Muscle layer of duodenum (tissue), 2 donors: ENCODE measurements around the gene FRG2C.
A peak's percentile ranks its signal among the peaks of the same experiment; 100 is the strongest.
"Not testable (repeated sequence)": the region's sequence is repeated elsewhere in the genome, so short reads cannot be mapped to it uniquely, and the experiment has no call there.

ENCODE experiments used
- H3K27ac ChIP-seq: one replicate; pipeline ENCODE4 v1.7.0; 2013; ENCODE audit warnings: mild to moderate bottlenecking, low read length
- H3K27me3 ChIP-seq: one replicate; pipeline ENCODE4 v1.7.0; 2013; ENCODE audit warnings: low read depth, mild to moderate bottlenecking, control low read depth, low read length
- H3K36me3 ChIP-seq, 2 donors: one replicate each; pipeline ENCODE4 v1.7.0; 2013; ENCODE audit warnings: low read length in 2 of 2, control low read depth in 1 of 2, mild to moderate bottlenecking in 1 of 2; ENCODE audit not compliant: insufficient read depth in 2 of 2, control insufficient read depth in 1 of 2
- H3K4me1 ChIP-seq, 2 donors: one replicate each; pipeline ENCODE4 v1.7.0; 2013; ENCODE audit warnings: low read length in 2 of 2, mild to moderate bottlenecking in 2 of 2, control low read depth in 1 of 2, moderate library complexity in 1 of 2; ENCODE audit not compliant: insufficient read depth in 2 of 2, control insufficient read depth in 1 of 2
- H3K4me3 ChIP-seq, 2 donors: one replicate each; pipeline ENCODE4 v1.7.0; 2013; ENCODE audit warnings: low read length in 2 of 2, low read depth in 1 of 2, mild to moderate bottlenecking in 1 of 2
- H3K9me3 ChIP-seq, 2 donors: one replicate each; pipeline ENCODE4 v1.7.0; 2013; ENCODE audit warnings: low read length in 2 of 2, control low read depth in 1 of 2, mild to moderate bottlenecking in 1 of 2; ENCODE audit not compliant: control insufficient read depth in 1 of 2
- donor health status: healthy.

FRG2C gene

GRCh38 chr3:75670298-75671286, 6.5 kb downstream of the FRG2C start:
- Histone ChIP-seq H3K4me3 (peak overlapping the region in 1 of 2 donors; percentile 19), H3K9me3 (peaks cover 0 to 20% of the 10 kb centered on the region in 2 donors), H3K27me3 (peaks cover 22% of the 10 kb centered on the region), H3K4me1 (peaks cover 0 to 18% of the 10 kb centered on the region in 2 donors)
- not testable (repeated sequence) for H3K27ac ChIP-seq, H3K36me3 ChIP-seq

- H3K4me1 ChIP-seq = peaks cover 0 to 18% of the 10 kb centered on the region in 2 donors
- H3K9me3 ChIP-seq = peaks cover 0 to 20% of the 10 kb centered on the region in 2 donors
- H3K27ac ChIP-seq, H3K36me3 ChIP-seq: not testable (repeated sequence)
- H3K27me3 ChIP-seq = peaks cover 22% of the 10 kb centered on the region
- H3K4me3 ChIP-seq = peak overlapping the region in 1 of 2 donors; percentile 35
Observed at GRCh38 chr3:75671287-75672139, 7.4 kb downstream of the FRG2C start.

GRCh38 chr3:75672140-75672775, 8.1 kb downstream of the FRG2C start:
- H3K36me3 ChIP-seq, H3K27ac ChIP-seq: not testable (repeated sequence)
- peaks cover 0 to 18% of the 10 kb centered on the region in 2 donors for H3K4me1 ChIP-seq
- H3K9me3 ChIP-seq = peaks cover 0 to 20% of the 10 kb centered on the region in 2 donors
- H3K4me3 ChIP-seq = peak overlapping the region in 1 of 2 donors; percentile 35
- H3K27me3 ChIP-seq = peaks cover 22% of the 10 kb centered on the region

GRCh38 chr3:75683965-75684364, 19.8 kb downstream of the FRG2C start:
- H3K36me3 ChIP-seq, H3K27me3 ChIP-seq, H3K4me1 ChIP-seq, H3K4me3 ChIP-seq, H3K27ac ChIP-seq: not testable (repeated sequence)
- peaks cover 0 to 26% of the 10 kb centered on the region in 2 donors for H3K9me3 ChIP-seq

- Histone ChIP-seq H3K27ac (no peak overlapping the region), H3K27me3 (no peaks in the 10 kb centered on the region), H3K4me3 (no peak overlapping the region), H3K4me1 (no peaks in the 10 kb centered on the region), H3K9me3 (peaks cover 0 to 26% of the 10 kb centered on the region in 2 donors), H3K36me3 (no peaks in the 10 kb centered on the region)
Observed at GRCh38 chr3:75687323-75687722, 23.2 kb downstream of the FRG2C start.

GRCh38 chr3:75692061-75692460, 27.9 kb downstream of the FRG2C start:
- Histone ChIP-seq H3K9me3 (peaks cover 0 to 19% of the 10 kb centered on the region in 2 donors), H3K36me3 (no peaks in the 10 kb centered on the region)

More at GRCh38 chr3:75692061-75692460, 27.9 kb downstream of the FRG2C start:
- Histone ChIP-seq H3K4me3 (no peak overlapping the region), H3K27ac (no peak overlapping the region), H3K27me3 (no peaks in the 10 kb centered on the region), H3K4me1 (no peaks in the 10 kb centered on the region)
